ENCODE measurements around the gene KCNA3.

Gene KCNA3

GRCh38 chr1:110636149-110636935, 38.4 kb downstream of the KCNA3 start:
- DNase-seq (ENCODE audit: insufficient read length): no peak
- TF ChIP-seq POLR2AphosphoS5 (IDR thresholded peaks at IDR 0.05; ENCODE audit: low read depth, low read length) (no peak), TAF1 (IDR thresholded peaks at IDR 0.05; ENCODE audit: borderline replicate concordance, low read depth, low read length) (no peak), POLR2A (IDR thresholded peaks at IDR 0.05; ENCODE audit: low read depth, low read length) (peak; percentile 58; the same call in 1 of the 2 replicates)
- peak; percentile 78 for FAIRE-seq

- no peak for FAIRE-seq
- no peak for TF ChIP-seq POLR2A (IDR thresholded peaks at IDR 0.05; ENCODE audit: low read depth, low read length)
- no peak for DNase-seq (ENCODE audit: insufficient read length)
These were observed 39.3 kb downstream of the KCNA3 start for GRCh38 chr1:110635434-110635833.

DNA sequence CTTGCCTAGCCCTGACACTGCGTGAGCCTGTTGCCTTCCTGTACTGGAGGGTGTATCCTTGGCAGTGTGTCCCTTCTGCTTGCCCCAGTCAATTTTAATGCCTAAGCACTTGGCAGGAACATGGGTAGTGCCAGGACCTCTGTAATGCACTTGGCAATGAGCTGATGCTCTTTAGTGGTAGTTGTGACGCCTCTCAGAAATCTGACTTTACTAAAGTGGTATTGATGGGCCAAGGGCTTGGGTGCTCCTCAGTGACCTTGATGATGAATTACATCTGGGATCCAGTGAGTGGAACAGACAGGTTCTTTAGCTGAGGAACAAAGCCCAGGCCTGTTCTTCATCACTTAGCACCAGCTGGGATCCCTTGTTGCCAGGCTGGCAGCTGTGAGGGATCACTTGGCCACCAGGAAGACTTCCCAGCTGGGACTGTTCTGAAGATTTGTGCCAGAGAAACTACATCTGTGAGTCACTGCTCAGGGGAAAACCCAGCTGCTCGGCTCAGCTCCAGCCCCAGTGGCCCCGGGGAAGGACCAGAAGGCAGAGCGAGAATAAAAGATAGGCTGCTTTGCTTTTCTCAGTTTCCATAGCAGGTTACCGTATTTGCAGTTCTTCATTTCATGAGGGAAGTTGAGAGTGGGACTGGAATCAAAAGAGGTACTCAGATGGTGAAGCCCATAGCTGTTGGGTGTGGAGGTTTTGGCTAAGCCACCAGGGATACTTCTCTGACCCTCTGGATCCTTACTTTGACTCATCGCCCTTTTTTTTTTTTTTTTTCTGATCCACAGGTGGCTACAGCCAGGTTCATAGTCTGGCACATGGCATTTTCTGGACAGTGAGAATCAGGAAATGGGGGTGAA, 40.1 kb downstream of the KCNA3 start:
- FAIRE-seq: peak; percentile 95
- DNase-seq (ENCODE audit: insufficient read length): peak; percentile 49
- TF ChIP-seq POLR2A (IDR thresholded peaks at IDR 0.05; ENCODE audit: low read depth, low read length) (no peak), POLR2AphosphoS5 (IDR thresholded peaks at IDR 0.05; ENCODE audit: low read depth, low read length) (no peak), TAF1 (IDR thresholded peaks at IDR 0.05; ENCODE audit: borderline replicate concordance, low read depth, low read length) (no peak)

DNA sequence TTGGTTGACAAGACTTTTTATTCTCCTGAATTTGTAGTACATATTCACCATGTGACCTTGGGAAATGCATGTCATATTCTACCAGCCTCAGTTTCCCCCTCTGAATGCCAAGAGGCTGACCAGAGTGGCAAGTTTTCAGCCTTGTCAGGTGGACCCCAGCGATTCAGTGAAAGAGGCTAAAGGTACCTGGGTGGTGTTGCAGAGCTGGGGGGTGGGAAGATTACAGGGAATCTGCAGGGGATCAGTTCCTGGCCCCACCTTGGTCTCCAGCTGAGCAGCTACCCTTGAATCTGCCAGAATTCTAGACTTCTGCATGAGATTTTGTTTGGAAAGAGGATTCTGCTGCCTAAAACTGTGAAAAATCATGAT, 40.7 kb downstream of the KCNA3 start:
- no peak for TF ChIP-seq POLR2A (IDR thresholded peaks at IDR 0.05; ENCODE audit: low read depth, low read length)
- TF ChIP-seq POLR2AphosphoS5 (IDR thresholded peaks at IDR 0.05; ENCODE audit: low read depth, low read length): no peak
- no peak for TF ChIP-seq TAF1 (IDR thresholded peaks at IDR 0.05; ENCODE audit: borderline replicate concordance, low read depth, low read length)
- DNase-seq (ENCODE audit: insufficient read length): no peak
- FAIRE-seq: peak; percentile 66

GRCh38 chr1:110633646-110634030, 41.1 kb downstream of the KCNA3 start:
- DNase-seq (ENCODE audit: insufficient read length) (no peak), FAIRE-seq (no peak)

DNA sequence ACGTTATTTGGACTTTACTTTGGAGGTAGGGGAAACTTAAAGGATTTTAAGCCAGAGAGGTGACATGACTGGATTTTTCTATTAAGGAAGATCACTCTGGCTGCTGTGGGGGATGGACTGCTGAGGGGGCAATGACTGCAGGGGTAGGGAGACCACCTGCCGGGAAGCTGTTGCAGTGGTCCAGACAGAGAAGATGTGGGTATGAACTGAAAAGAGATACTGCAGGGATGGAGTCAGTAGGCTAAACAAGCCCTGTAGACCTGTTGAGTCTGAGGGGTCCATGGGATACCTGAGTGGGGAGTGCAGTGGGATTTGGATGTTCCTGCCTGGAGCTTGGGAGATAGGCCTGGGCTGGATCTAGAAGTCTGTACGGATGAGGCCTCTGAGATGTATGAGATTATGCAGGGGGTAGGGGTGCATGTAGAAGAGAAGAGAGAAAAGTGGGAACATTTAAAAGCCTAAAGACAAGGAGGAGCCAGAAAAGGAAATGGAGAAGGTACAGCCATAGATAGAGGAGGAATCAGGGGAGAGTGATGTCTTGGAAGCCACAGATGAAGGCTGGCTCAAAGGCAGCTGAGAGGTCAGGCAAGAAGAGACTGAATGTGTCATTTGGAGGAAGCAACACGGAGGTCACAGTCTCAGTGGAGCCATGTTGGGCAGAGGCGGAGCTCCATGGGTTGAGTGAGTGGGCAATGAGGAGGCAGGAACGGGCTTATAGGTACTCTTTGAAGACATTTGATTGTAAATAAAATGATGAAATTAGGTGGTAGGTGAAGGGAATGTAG, 42.7 kb downstream of the KCNA3 start:
- no peak for FAIRE-seq
- TF ChIP-seq TAF1 (IDR thresholded peaks at IDR 0.05; ENCODE audit: borderline replicate concordance, low read depth, low read length) (no peak), POLR2A (IDR thresholded peaks at IDR 0.05; ENCODE audit: low read depth, low read length) (no peak), POLR2AphosphoS5 (IDR thresholded peaks at IDR 0.05; ENCODE audit: low read depth, low read length) (no peak)
- DNase-seq (ENCODE audit: insufficient read length): no peak

More at GRCh38 chr1:110633646-110634030, 41.1 kb downstream of the KCNA3 start:
- TF ChIP-seq POLR2A (IDR thresholded peaks at IDR 0.05; ENCODE audit: low read depth, low read length): no peak
- no peak for TF ChIP-seq POLR2AphosphoS5 (IDR thresholded peaks at IDR 0.05; ENCODE audit: low read depth, low read length)
- no peak for TF ChIP-seq TAF1 (IDR thresholded peaks at IDR 0.05; ENCODE audit: borderline replicate concordance, low read depth, low read length)

- DNase-seq (ENCODE audit: insufficient read length) (no peak), FAIRE-seq (peak; percentile 98)
- TF ChIP-seq POLR2AphosphoS5 (IDR thresholded peaks at IDR 0.05; ENCODE audit: low read depth, low read length) (no peak), POLR2A (IDR thresholded peaks at IDR 0.05; ENCODE audit: low read depth, low read length) (no peak), TAF1 (IDR thresholded peaks at IDR 0.05; ENCODE audit: borderline replicate concordance, low read depth, low read length) (no peak)
These were observed 43.7 kb downstream of the KCNA3 start for GRCh38 chr1:110630839-110631663.

DNA sequence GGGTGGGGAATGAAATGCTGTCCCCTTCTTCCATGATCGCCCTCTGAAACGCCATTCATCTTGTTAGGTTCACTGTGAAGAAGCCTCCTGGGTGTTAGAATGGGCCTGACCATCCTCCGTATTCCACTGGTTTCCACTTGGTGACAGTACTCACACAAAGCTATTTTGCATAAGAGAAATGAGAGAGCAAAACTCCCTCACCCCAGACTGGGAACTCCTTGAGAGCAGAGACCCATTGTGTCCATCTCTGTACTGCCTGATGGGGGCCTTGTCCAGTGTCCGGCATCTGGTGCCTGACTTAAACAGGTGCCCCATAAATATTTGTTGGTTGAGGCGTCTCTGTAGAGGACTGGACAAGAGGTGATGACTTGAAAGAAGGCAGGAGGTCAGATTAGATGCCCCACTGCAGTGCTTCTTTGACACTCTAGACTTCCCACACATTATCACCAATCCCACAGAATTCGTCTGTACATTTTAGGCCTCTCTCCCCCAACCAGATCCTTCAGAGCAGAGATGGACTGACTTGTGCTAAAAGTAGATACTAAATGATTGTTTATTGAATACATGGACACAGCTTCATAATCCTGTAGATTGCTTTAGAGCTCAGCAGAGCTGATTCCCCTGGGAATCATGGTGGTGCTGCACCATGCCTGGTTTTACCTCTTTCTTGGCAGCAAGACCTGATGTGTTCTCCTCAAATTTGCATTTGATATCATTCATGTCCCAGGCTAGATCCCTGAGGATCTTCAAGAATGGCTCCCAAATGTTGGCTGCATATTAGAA, 46.2 kb downstream of the KCNA3 start:
- FAIRE-seq (no peak), DNase-seq (ENCODE audit: insufficient read length) (no peak)
- no peak for TF ChIP-seq TAF1 (IDR thresholded peaks at IDR 0.05; ENCODE audit: borderline replicate concordance, low read depth, low read length)
- TF ChIP-seq POLR2A (IDR thresholded peaks at IDR 0.05; ENCODE audit: low read depth, low read length): no peak
- no peak for TF ChIP-seq POLR2AphosphoS5 (IDR thresholded peaks at IDR 0.05; ENCODE audit: low read depth, low read length)

DNA sequence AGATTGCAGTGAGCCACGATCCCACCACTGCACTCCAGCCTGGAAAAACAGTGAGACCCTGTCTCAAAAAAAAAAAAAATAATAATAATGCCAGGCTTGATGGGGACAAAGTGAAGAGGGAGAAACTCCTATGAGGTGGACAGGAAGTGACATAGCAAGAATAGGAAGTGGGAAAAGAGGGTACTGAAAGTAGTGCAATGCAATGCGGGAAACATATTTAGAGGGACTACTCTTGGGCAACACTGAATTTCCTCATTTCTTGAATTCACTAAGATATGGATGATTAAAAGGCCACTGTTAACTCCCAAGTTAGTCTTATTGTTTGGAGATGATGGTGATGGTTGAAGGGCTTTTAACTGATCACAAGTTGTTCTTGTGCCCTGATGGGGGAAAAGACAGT, 47.0 kb downstream of the KCNA3 start:
- no peak for TF ChIP-seq TAF1 (IDR thresholded peaks at IDR 0.05; ENCODE audit: borderline replicate concordance, low read depth, low read length)
- DNase-seq (ENCODE audit: insufficient read length) (no peak), FAIRE-seq (no peak)

DNA sequence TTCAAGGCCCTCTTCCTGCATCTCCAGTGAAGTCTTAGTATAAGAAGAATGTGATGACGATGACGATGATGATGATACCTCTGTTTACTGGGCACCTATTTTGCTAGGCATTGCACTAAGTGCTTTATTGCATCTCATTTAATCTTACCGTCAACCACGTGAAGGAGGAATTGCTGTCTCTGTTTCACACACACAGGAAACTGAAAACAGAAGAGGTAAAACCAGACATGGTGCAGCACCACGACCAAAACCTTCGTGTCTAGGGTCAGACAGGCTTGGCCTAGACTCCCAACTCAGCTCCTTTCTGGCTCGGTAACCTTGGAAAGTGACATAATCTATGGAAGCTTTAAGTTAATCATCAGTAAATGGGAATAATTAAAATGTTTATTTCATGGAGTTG, 47.9 kb downstream of the KCNA3 start:
- peak; percentile 56 for FAIRE-seq
- DNase-seq (ENCODE audit: insufficient read length): no peak
- TF ChIP-seq TAF1 (IDR thresholded peaks at IDR 0.05; ENCODE audit: borderline replicate concordance, low read depth, low read length): no peak
- TF ChIP-seq POLR2A (IDR thresholded peaks at IDR 0.05; ENCODE audit: low read depth, low read length): no peak
- no peak for TF ChIP-seq POLR2AphosphoS5 (IDR thresholded peaks at IDR 0.05; ENCODE audit: low read depth, low read length)

Measured in GM12892 (cell line).